HEK293 (cell line): Measurements from ENCODE around the gene SP9.

ENCODE experiments used
- CTCF ChIA-PET: fragments of 350-600 bp; formaldehyde crosslinking; extraction: SDS; loops from one replicate; lab custom pipeline; 2021; ENCODE audit warnings: antibody characterized with exemption; lab: Yijun Ruan, JAX
- POLR2A ChIA-PET: fragments of 300-600 bp; formaldehyde crosslinking; extraction: SDS; loops from one replicate; lab custom pipeline; 2020; ENCODE audit warnings: antibody characterized with exemption, inconsistent platforms; lab: Yijun Ruan, JAX
- H3K27ac ChIP-seq: fragments of 200-500 bp; sonication (Bioruptor generic); 2 replicates; pipeline ENCODE4 v1.5.1; 2014; ENCODE audit warnings: low read depth, low read length, control low read depth, inconsistent platforms; ENCODE audit errors: extremely low read depth
- H3K36me3 ChIP-seq, 2 experiments: fragments of 200-500 bp in 1 of 2; sonication (Bioruptor generic) in 1 of 2; 1 replicate in 1 of 2; 2 replicates in 1 of 2; pipeline ENCODE4 v1.5.1; 2014 to 2017; ENCODE audit warnings: inconsistent platforms in 2 of 2, low read length in 2 of 2; ENCODE audit not compliant: control insufficient read depth in 2 of 2, insufficient read depth in 1 of 2
- H3K4me1 ChIP-seq: fragments of 200-500 bp; sonication (Bioruptor generic); 2 replicates; pipeline ENCODE4 v1.5.1; 2014; ENCODE audit warnings: mild to moderate bottlenecking, low read length, inconsistent platforms; ENCODE audit not compliant: control insufficient read depth, insufficient read depth
- H3K4me3 ChIP-seq: 2 replicates; pipeline ENCODE4 v1.5.1; 2011; ENCODE audit warnings: low read depth, mild to moderate bottlenecking, control low read depth, low read length, moderate library complexity
- H3K9me3 ChIP-seq: fragments of 200-500 bp; sonication (Bioruptor generic); 2 replicates; pipeline ENCODE4 v1.5.1; 2014; ENCODE audit warnings: low read depth, low read length, inconsistent platforms; ENCODE audit not compliant: control insufficient read depth, insufficient read depth
- BCL11A ChIP-seq: fragments of 450-650 bp; formaldehyde crosslinking; IDR thresholded peaks from 2 replicates; pipeline ENCODE4 v1.5.1; 2016; ENCODE audit warnings: low read depth, missing biosample characterization, missing genetic modification characterization
- KLF9 ChIP-seq: fragments of 450-650 bp; formaldehyde crosslinking; IDR thresholded peaks from 2 replicates; pipeline ENCODE4 v1.5.1; 2016; ENCODE audit warnings: missing biosample characterization, missing genetic modification characterization, low read depth
- PATZ1 ChIP-seq: fragments of 450-650 bp; formaldehyde crosslinking; IDR thresholded peaks from 2 replicates; pipeline ENCODE4 v1.5.1; 2016; ENCODE audit warnings: missing biosample characterization, missing genetic modification characterization
- PRDM2 ChIP-seq: fragments of 450-650 bp; formaldehyde crosslinking; IDR thresholded peaks from 2 replicates; pipeline ENCODE4 v1.5.1; 2016; ENCODE audit warnings: missing biosample characterization, missing genetic modification characterization, borderline replicate concordance
- PRDM6 ChIP-seq: fragments of 450-650 bp; formaldehyde crosslinking; IDR thresholded peaks from 2 replicates; pipeline ENCODE4 v1.5.1; 2017; ENCODE audit warnings: missing biosample characterization, missing genetic modification characterization
- SETDB1 ChIP-seq: IDR thresholded peaks from one replicate; pipeline ENCODE4 v1.6.1; 2017; ENCODE audit warnings: mild to moderate bottlenecking, low read length, moderate library complexity, mixed read lengths; ENCODE audit not compliant: insufficient read length
- TCF7L2 ChIP-seq: IDR thresholded peaks from 2 replicates; pipeline ENCODE4 v1.6.1; 2011; ENCODE audit warnings: low read depth, mild to moderate bottlenecking, inconsistent platforms, low read length, moderate library complexity, borderline replicate concordance
- ZNF302 ChIP-seq: fragments of 450-650 bp; formaldehyde crosslinking; IDR thresholded peaks from 2 replicates; pipeline ENCODE4 v1.5.1; 2016; ENCODE audit warnings: missing biosample characterization, missing genetic modification characterization, low read depth
- ZNF335 ChIP-seq: fragments of 450-650 bp; formaldehyde crosslinking; conservative IDR thresholded peaks from 2 replicates; pipeline ENCODE4 v1.5.1; 2016; ENCODE audit warnings: missing biosample characterization, missing genetic modification characterization
- ZNF391 ChIP-seq: fragments of 450-650 bp; formaldehyde crosslinking; IDR thresholded peaks from 2 replicates; pipeline ENCODE4 v1.5.1; 2016; ENCODE audit warnings: low read depth, missing biosample characterization, missing genetic modification characterization, borderline replicate concordance
- ZNF544 ChIP-seq: fragments of 450-650 bp; formaldehyde crosslinking; IDR thresholded peaks from 2 replicates; pipeline ENCODE4 v1.5.0; 2017; ENCODE audit warnings: missing biosample characterization, missing genetic modification characterization
- ZNF658 ChIP-seq: fragments of 450-650 bp; formaldehyde crosslinking; IDR thresholded peaks from 2 replicates; pipeline ENCODE4; 2016; ENCODE audit warnings: missing biosample characterization, missing genetic modification characterization
- ZNF664 ChIP-seq: fragments of 450-650 bp; formaldehyde crosslinking; IDR thresholded peaks from 2 replicates; pipeline ENCODE4 v1.5.1; 2016; ENCODE audit warnings: missing biosample characterization, missing genetic modification characterization
- ZNF701 ChIP-seq: fragments of 450-650 bp; formaldehyde crosslinking; IDR thresholded peaks from 2 replicates; pipeline ENCODE4 v1.5.1; 2016; ENCODE audit warnings: missing biosample characterization, missing genetic modification characterization

SP9 gene

GRCh38 chr2:174330945-174331594 is 3.7 kb upstream of the SP9 start:
- Histone ChIP-seq H3K4me3 (no peak overlapping the region), H3K27ac (no peak overlapping the region), H3K36me3 (no peaks in the 10 kb centered on the region), H3K4me1 (peaks cover 10% of the 10 kb centered on the region), H3K9me3 (no peaks in the 10 kb centered on the region)
- TF ChIP-seq ZNF335 (no peak), SETDB1 (no peak), TCF7L2 (no peak)
- ChIA-PET POLR2A (no interaction called here), CTCF (interaction anchor here (0.6 kb wide), 2 partner anchors 46 to 203 kb away, joined by 3 to 7 read pairs; no protein-coding TSS in a partner anchor)

- Histone ChIP-seq H3K9me3 (no peaks in the 10 kb centered on the region), H3K4me3 (no peak overlapping the region; the same call in 1 of the 2 replicates), H3K27ac (no peak overlapping the region), H3K36me3 (no peaks in the 10 kb centered on the region), H3K4me1 (peaks cover 10% of the 10 kb centered on the region)
- ChIA-PET CTCF (interaction anchor here (0.6 kb wide), 1 partner anchor 47 kb away, joined by 7 read pairs; no protein-coding TSS in a partner anchor), POLR2A (interaction anchor here (0.6 kb wide), 3 partner anchors 96 to 1495 kb away, joined by 3 to 4 read pairs (median 4); no protein-coding TSS in a partner anchor)
- TF ChIP-seq ZNF664 (tag by site-specific recombination) (no peak), PRDM2 (tag by site-specific recombination) (no peak), ZNF391 (tag by site-specific recombination) (no peak), ZNF701 (no peak), PRDM6 (tag by site-specific recombination) (no peak), ZNF658 (tag by site-specific recombination) (no peak), KLF9 (tag by site-specific recombination) (no peak), ZNF302 (tag by site-specific recombination) (no peak), BCL11A (no peak), PATZ1 (no peak), ZNF544 (no peak)
Measured at GRCh38 chr2:174331595-174332216, 3.0 kb upstream of the SP9 start.
